IMR-90 (cell line): Measurements from ENCODE around the gene SEMA3C. TPM values are rescaled to one million over a fixed set of nuclear protein-coding genes. Genes with fewer than 3 reads are reported as not detected.

Experiments
- ATAC-seq: fragments of 200-7000 bp; cut with Tn5 transposase; 2 replicates; pipeline ENCODE4 v1.9.1; 2020; ENCODE audit warnings: low read depth, mild to moderate bottlenecking, moderate library complexity
- BruUV-seq: library from RNA; stranded (reverse); fragments of 400-500 nt; replicated peaks from 2 replicates; lab custom pipeline; 2021; lab: Mats Ljungman, UMichigan
- CTCF ChIA-PET: fragments of 300-600 bp; formaldehyde crosslinking; extraction: SDS; loops from one replicate; lab custom pipeline; 2021; ENCODE audit warnings: antibody characterized with exemption; lab: Yijun Ruan, JAX
- POLR2A ChIA-PET: fragments of 300-600 bp; sonication (Branson Sonifier 250); formaldehyde crosslinking; loops from one replicate; lab custom pipeline; 2022; ENCODE audit warnings: antibody characterized with exemption; ENCODE audit not compliant: unreplicated experiment; lab: Charles Lee
- DNase-seq: peaks from one replicate; pipeline ENCODE4 v3.0.0; 2013
- H2AFZ ChIP-seq: replicated peaks from 2 replicates; pipeline ENCODE3; 2013; ENCODE audit warnings: low read length, mild to moderate bottlenecking; ENCODE audit not compliant: poor library complexity
- H2AK5ac ChIP-seq: 2 replicates; pipeline ENCODE4 v1.6.1; 2013; ENCODE audit warnings: low read depth, low read length, inconsistent platforms
- H2AK9ac ChIP-seq: replicated peaks from 2 replicates; pipeline ENCODE3; 2013; ENCODE audit warnings: mild to moderate bottlenecking, low read depth, low read length, moderate library complexity; ENCODE audit not compliant: poor library complexity
- H2BK120ac ChIP-seq: 2 replicates; pipeline ENCODE4 v1.6.1; 2013; ENCODE audit warnings: low read depth, low read length, inconsistent platforms
- H2BK15ac ChIP-seq: 3 replicates; pipeline ENCODE4 v1.6.1; 2013; ENCODE audit warnings: low read depth, low read length, inconsistent platforms
- H2BK20ac ChIP-seq: 2 replicates; pipeline ENCODE4 v1.6.1; 2013; ENCODE audit warnings: low read depth, mild to moderate bottlenecking, inconsistent platforms, low read length, moderate library complexity
- H2BK5ac ChIP-seq: 2 replicates; pipeline ENCODE4 v1.6.1; 2013; ENCODE audit warnings: mild to moderate bottlenecking, low read depth, low read length, inconsistent platforms; ENCODE audit not compliant: poor library complexity, severe bottlenecking
- H3K14ac ChIP-seq: replicated peaks from 2 replicates; pipeline ENCODE4 v1.6.1; 2013; ENCODE audit warnings: low read depth, low read length, inconsistent platforms
- H3K18ac ChIP-seq: 2 replicates; pipeline ENCODE4 v1.6.1; 2013; ENCODE audit warnings: low read depth, low read length, control low read depth
- H3K23ac ChIP-seq: 2 replicates; pipeline ENCODE4 v1.6.1; 2013; ENCODE audit warnings: low read depth, low read length, inconsistent platforms
- H3K27ac ChIP-seq: 2 replicates; pipeline ENCODE4 v1.5.1; 2013; ENCODE audit warnings: mild to moderate bottlenecking, control low read depth, low read length; ENCODE audit not compliant: insufficient read depth
- H3K27me3 ChIP-seq: 2 replicates; pipeline ENCODE4 v1.6.1; 2013; ENCODE audit warnings: low read length; ENCODE audit not compliant: control insufficient read depth, insufficient read depth
- H3K36me3 ChIP-seq: 2 replicates; pipeline ENCODE4 v1.6.1; 2013; ENCODE audit warnings: low read length, mixed read lengths; ENCODE audit not compliant: control insufficient read depth, insufficient read depth
- H3K4ac ChIP-seq: 2 replicates; pipeline ENCODE4 v1.6.1; 2013; ENCODE audit warnings: low read depth, low read length, inconsistent platforms
- H3K4me1 ChIP-seq: 2 replicates; pipeline ENCODE4 v1.6.1; 2013; ENCODE audit warnings: low read length, mixed read lengths; ENCODE audit not compliant: control insufficient read depth, insufficient read depth
- H3K4me2 ChIP-seq: 2 replicates; pipeline ENCODE4 v1.6.1; 2013; ENCODE audit warnings: low read depth, mild to moderate bottlenecking, control low read depth, low read length, moderate library complexity
- H3K4me3 ChIP-seq: 2 replicates; pipeline ENCODE4 v1.5.1; 2013; ENCODE audit warnings: low read depth, mild to moderate bottlenecking, control low read depth, low read length, moderate library complexity; ENCODE audit not compliant: insufficient read depth
- H3K56ac ChIP-seq: 2 replicates; pipeline ENCODE4 v1.6.1; 2013; ENCODE audit warnings: low read length, inconsistent platforms; ENCODE audit not compliant: insufficient read depth; ENCODE audit errors: extremely low read depth
- H3K79me1 ChIP-seq, 2 experiments: 2 replicates each; pipeline ENCODE4 v1.6.1; 2013; ENCODE audit warnings: low read length in 2 of 2, inconsistent platforms in 1 of 2, low read depth in 1 of 2
- H3K9ac ChIP-seq: 2 replicates; pipeline ENCODE4 v1.6.1; 2013; ENCODE audit warnings: low read depth, low read length, control low read depth
- H3K9me1 ChIP-seq: 2 replicates; pipeline ENCODE4 v1.6.1; 2013; ENCODE audit warnings: low read length, inconsistent platforms; ENCODE audit not compliant: insufficient read depth
- H3K9me3 ChIP-seq: 2 replicates; pipeline ENCODE4 v1.6.1; 2013; ENCODE audit warnings: low read length; ENCODE audit not compliant: control insufficient read depth, insufficient read depth
- H4K20me1 ChIP-seq: 2 replicates; pipeline ENCODE4 v1.6.1; 2013; ENCODE audit warnings: low read length, inconsistent platforms; ENCODE audit not compliant: insufficient read depth
- H4K5ac ChIP-seq: 2 replicates; pipeline ENCODE4 v1.6.1; 2013; ENCODE audit warnings: mild to moderate bottlenecking, low read depth, low read length, control low read depth
- H4K8ac ChIP-seq, 2 experiments: 2 replicates each; pipeline ENCODE4 v1.6.1; 2013; ENCODE audit warnings: low read depth in 2 of 2, low read length in 2 of 2, control low read depth in 1 of 2, inconsistent platforms in 1 of 2
- H4K91ac ChIP-seq: 2 replicates; pipeline ENCODE4 v1.6.1; 2013; ENCODE audit warnings: low read depth, low read length, inconsistent platforms; ENCODE audit not compliant: insufficient read depth
- BHLHE40 ChIP-seq: fragments of 150-350 bp; IDR thresholded peaks from 2 replicates; pipeline ENCODE4 v1.6.1; 2016; ENCODE audit warnings: mild to moderate bottlenecking, low read depth, low read length
- CEBPB ChIP-seq: IDR thresholded peaks from 2 replicates; pipeline ENCODE4 v1.6.1; 2012; ENCODE audit warnings: low read depth, low read length, improper control_type of control experiment
- CHD1 ChIP-seq: IDR thresholded peaks from 2 replicates; pipeline ENCODE4 v1.6.1; 2012; ENCODE audit warnings: low read depth, low read length, improper control_type of control experiment
- FOS ChIP-seq: fragments of 150-350 bp; IDR thresholded peaks from 2 replicates; pipeline ENCODE4 v1.6.1; 2016; ENCODE audit warnings: low read depth, low read length
- MAFK ChIP-seq: IDR thresholded peaks from 2 replicates; pipeline ENCODE4 v1.6.1; 2012; ENCODE audit warnings: low read depth, low read length, improper control_type of control experiment
- MAZ ChIP-seq: IDR thresholded peaks from 2 replicates; pipeline ENCODE4 v1.6.1; 2012; ENCODE audit warnings: low read depth, mild to moderate bottlenecking, low read length, improper control_type of control experiment, moderate library complexity, borderline replicate concordance
- MXI1 ChIP-seq: IDR thresholded peaks from 2 replicates; pipeline ENCODE4 v1.6.1; 2012; ENCODE audit warnings: low read depth, mild to moderate bottlenecking, low read length, moderate library complexity, borderline replicate concordance
- NFE2L2 ChIP-seq: fragments of 150-350 bp; IDR thresholded peaks from 2 replicates; pipeline ENCODE4 v1.6.1; 2016; ENCODE audit warnings: low read depth, mild to moderate bottlenecking, low read length
- POLR2A ChIP-seq: IDR thresholded peaks from 2 replicates; pipeline ENCODE4 v1.6.1; 2012; ENCODE audit warnings: mild to moderate bottlenecking, low read depth, low read length
- RAD21 ChIP-seq: IDR thresholded peaks from 2 replicates; pipeline ENCODE4 v1.6.1; 2012; ENCODE audit warnings: low read length, improper control_type of control experiment
- RFX5 ChIP-seq: IDR thresholded peaks from 2 replicates; pipeline ENCODE4 v1.8.0; 2012; ENCODE audit warnings: low read depth, mild to moderate bottlenecking, low read length, moderate library complexity
- SMC3 ChIP-seq: fragments of 150-350 bp; IDR thresholded peaks from 2 replicates; pipeline ENCODE4 v1.6.1; 2016; ENCODE audit warnings: low read depth, mild to moderate bottlenecking, antibody characterized with exemption, low read length, moderate library complexity
- WGBS, 2 experiments: methylation state at CpG; one replicate each; pipeline versions ENCODE4 v1.1.5 to v1.1.7; 2013; ENCODE audit warnings: missing lambda C conversion rate in 2 of 2; ENCODE audit not compliant: insufficient read length in 1 of 2; ENCODE audit errors: extremely low coverage in 2 of 2; 5-methylcytosine and 5-hydroxymethylcytosine counted together
- dilution Hi-C: fragments of 300-500 bp; cut with HindIII; formaldehyde crosslinking; loops from one replicate; pipeline ENCODE4 v1.14.3; 2018; ENCODE audit warnings: low sequenced_read_pairs; ENCODE audit not compliant: unreplicated experiment
- in situ Hi-C: fragments of 300-500 bp; cut with MboI; formaldehyde crosslinking; loops from 3 replicates; pipeline ENCODE4 v1.14.3; 2019; ENCODE audit warnings: low sequenced_read_pairs, inconsistent platforms, mixed read lengths
- intact Hi-C: fragments of 100-400 bp; cut with micrococcal nuclease; formaldehyde crosslinking; loops from 2 replicates; pipeline ENCODE4 v1.10.0; 2022
- polyA plus RNA-seq, 3 experiments: library from polyadenylated mRNA; depleted of rRNA; stranded (reverse); fragments of >200 nt; gene quantifications; 2 replicates each; pipeline ENCODE4 v1.2.3, GENCODE V29; 2012; ENCODE audit warnings: low replicate concordance in 1 of 3
- total RNA-seq: library from RNA; depleted of rRNA; stranded (reverse); fragments of >200 nt; gene quantifications from 2 replicates; pipeline ENCODE4 v1.2.3, GENCODE V29; 2012
- TF ChIP-seq, protein P1 (sequence below): conservative IDR thresholded peaks from 2 replicates; pipeline ENCODE4 v1.5.1; 2012; ENCODE audit warnings: mild to moderate bottlenecking, low read depth, low read length, improper control_type of control experiment

SEMA3C gene
- total and polyA plus RNA-seq, 2 of the 4 experiments (the other 2 are of a cell fraction), result 21.2 to 97.1 TPM

DNA sequence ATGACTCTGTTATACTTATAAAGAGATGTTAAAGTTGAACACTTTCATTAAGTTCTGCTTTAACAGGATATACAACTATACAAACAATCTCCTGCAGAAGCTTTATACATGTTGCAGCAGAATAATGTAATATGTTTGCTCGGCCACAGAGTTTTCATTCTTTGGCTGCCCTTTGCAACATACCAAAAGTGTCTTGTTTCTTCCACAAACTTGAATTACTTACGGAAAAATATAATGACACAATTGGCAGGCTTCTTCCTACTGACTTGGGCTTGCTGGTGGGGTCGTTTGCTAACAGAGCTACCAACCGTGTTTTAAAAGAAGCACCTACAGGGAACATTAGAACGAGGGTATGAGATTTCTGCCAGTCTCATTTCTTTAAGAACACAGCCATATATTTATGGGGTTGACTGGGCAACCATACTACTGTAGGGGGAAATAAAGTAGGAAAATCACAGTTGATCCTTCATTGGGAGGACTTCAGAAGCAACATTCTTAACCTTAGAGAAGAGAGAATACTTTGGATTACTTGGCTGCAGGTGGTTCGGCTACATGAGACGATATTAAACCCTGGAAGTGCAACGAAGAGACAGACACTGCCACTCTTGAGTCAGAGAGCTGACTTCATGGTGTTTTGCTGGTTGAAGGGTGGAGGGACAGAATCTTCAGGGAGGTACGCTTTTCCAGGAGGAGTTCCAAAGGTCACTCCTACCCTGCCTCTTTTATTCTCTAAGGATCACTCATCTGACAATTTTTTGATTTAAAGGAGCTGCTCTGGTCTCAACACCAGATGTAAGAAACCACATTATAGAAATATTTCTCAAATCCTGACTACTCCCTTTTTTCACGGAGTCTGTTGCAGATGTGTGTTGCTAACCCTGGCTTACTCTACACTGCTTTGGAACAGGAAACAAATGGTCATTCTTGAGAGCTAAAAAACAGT is 123.9 kb downstream of the SEMA3C start:
- Histone ChIP-seq H3K56ac (no peak overlapping the region), H3K14ac (no peak overlapping the region), H3K4me3 (no peak overlapping the region), H2AK9ac (no peak overlapping the region), H3K27me3 (no peaks in the 10 kb centered on the region), H2BK5ac (no peak overlapping the region), H3K4ac (no peak overlapping the region), H2BK120ac (no peak overlapping the region), H3K36me3 (no peaks in the 10 kb centered on the region; the same call in 1 of the 2 replicates), H3K27ac (no peak overlapping the region), H3K4me2 (no peak overlapping the region), H2BK15ac (no peak overlapping the region), H4K8ac (no peak overlapping the region), H3K4me1 (no peaks in the 10 kb centered on the region), H3K9me3 (no peaks in the 10 kb centered on the region), H3K9me1 (no peaks in the 10 kb centered on the region), H3K18ac (no peak overlapping the region), H2AFZ (no peak overlapping the region), H2AK5ac (no peak overlapping the region), H2BK20ac (no peak overlapping the region), H3K9ac (no peak overlapping the region), H3K79me1 (no peaks in the 10 kb centered on the region), H3K23ac (no peak overlapping the region), H4K5ac (no peak overlapping the region), H4K91ac (no peak overlapping the region), H4K20me1 (no peaks in the 10 kb centered on the region)
- TF ChIP-seq MAZ, result no peak
- TF ChIP-seq FOS, result no peak
- no peak for TF ChIP-seq NFE2L2
- TF ChIP-seq RFX5, result no peak
- no peak for TF ChIP-seq BHLHE40
- TF ChIP-seq POLR2A, result no peak
- TF ChIP-seq CHD1, result no peak
- TF ChIP-seq MXI1, result no peak
- TF ChIP-seq SMC3, result no peak
- TF ChIP-seq, protein P1, sequence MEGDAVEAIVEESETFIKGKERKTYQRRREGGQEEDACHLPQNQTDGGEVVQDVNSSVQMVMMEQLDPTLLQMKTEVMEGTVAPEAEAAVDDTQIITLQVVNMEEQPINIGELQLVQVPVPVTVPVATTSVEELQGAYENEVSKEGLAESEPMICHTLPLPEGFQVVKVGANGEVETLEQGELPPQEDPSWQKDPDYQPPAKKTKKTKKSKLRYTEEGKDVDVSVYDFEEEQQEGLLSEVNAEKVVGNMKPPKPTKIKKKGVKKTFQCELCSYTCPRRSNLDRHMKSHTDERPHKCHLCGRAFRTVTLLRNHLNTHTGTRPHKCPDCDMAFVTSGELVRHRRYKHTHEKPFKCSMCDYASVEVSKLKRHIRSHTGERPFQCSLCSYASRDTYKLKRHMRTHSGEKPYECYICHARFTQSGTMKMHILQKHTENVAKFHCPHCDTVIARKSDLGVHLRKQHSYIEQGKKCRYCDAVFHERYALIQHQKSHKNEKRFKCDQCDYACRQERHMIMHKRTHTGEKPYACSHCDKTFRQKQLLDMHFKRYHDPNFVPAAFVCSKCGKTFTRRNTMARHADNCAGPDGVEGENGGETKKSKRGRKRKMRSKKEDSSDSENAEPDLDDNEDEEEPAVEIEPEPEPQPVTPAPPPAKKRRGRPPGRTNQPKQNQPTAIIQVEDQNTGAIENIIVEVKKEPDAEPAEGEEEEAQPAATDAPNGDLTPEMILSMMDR, result no peak
- no peak for TF ChIP-seq CEBPB
- TF ChIP-seq RAD21, result no peak
- TF ChIP-seq MAFK, result no peak
- in situ Hi-C loops, result no loop called here
- ATAC-seq (no peak), DNase-seq (no peak)
- intact Hi-C loops, result no loop called here
- POLR2A ChIA-PET, result no interaction called here
- dilution Hi-C loops, result no loop called here
- CTCF ChIA-PET, result no interaction called here
- 92% methylated on average over 2 of the region's 10 CpGs; no CpG with 5 or more reads in 1 of the 2 experiments for WGBS, 2 experiments
- no TSS peak for BruUV-seq
